ENCODE data around the gene KCNJ18.
"Not testable (repeated sequence)": the region's sequence is repeated elsewhere in the genome, so short reads cannot be mapped to it uniquely, and the experiment has no call there.

Gene KCNJ18

DNA sequence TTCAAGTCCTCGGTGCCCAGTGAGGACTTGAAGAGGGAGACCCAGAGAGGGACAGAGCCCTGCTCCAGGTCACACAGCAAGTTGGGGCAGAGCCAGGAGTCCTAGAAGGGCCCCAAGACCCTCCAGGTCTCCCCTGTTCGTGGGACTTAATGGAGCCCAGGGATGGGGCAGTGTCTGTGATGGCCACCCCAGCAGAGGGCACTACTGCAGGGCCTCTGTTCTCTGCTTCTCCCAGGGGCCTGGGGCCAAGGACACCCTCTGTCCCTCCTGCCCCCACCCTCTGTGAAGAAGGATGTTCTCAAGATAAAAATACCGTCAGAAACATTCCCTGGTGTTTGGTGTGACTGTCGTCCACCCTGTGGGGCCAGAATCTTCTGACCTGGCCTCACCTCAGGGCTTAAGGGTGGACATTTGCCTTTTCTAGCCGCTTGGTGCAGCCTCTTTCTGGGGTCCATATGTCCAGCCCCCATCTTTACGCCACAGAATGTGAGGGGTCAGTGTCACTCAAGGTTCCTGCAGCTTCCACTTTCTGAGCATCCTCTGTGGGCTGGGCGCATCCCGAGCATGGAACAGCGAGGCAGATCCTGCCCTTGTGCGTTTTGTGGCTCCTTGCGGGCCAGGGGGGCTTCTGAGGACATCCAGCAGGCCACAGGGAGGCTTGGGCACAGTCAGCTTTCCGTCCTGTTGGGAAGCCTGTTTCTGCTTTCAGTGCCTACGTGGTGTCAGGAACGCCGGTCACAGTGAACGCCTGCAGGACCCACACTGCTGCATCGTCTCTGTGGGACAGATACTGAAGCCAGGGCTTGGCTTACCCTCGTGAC is at the start of gene KCNJ18:
Gene KCNJ18, plus strand, starts transcription at position 641 of the 821 bp plus-strand sequence. CDS start 10,264 bp downstream, outside the sequence.
- DNase-seq = not testable (repeated sequence)

DNA sequence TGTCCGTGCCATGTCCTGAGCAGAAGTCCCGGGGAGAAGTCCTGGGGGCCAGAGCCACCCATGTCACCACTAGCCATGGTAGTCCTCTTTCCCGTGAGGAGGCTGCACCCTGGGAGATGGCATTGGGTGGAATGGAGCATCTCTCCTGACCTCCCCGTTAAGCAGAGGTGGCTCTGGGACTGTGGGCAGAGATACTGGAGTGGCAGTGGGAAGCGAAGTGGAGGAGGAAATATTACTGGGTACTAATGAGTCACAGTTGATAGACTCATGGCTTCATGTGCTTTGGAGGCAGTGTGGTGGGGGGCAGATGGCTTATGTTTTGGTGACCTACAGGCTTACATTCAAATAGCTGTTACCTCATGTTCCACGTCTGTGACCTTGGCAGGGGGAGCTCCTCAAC is 44.2 kb upstream of the KCNJ18 start:
- DNase-seq = not testable (repeated sequence)

DNA sequence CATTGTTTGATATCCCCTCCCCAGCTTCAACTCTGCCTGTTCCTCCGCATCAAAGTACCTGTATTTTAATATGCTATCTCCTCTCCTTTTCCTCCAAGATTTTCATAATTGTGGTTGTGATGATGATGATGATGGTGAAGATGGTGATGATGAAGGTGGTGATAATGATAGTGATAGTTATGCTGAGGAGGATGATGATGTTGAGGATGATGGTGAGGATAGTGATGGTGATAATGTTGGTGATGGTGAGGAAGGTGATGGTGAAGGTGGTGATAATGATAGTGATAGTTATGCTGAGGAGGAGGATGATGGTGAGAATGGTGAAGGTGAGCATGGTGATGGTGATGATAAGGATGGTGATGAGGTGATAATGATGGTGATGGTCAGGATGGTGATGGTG is 42.3 kb upstream of the KCNJ18 start:
- not testable (repeated sequence) for DNase-seq

DNA sequence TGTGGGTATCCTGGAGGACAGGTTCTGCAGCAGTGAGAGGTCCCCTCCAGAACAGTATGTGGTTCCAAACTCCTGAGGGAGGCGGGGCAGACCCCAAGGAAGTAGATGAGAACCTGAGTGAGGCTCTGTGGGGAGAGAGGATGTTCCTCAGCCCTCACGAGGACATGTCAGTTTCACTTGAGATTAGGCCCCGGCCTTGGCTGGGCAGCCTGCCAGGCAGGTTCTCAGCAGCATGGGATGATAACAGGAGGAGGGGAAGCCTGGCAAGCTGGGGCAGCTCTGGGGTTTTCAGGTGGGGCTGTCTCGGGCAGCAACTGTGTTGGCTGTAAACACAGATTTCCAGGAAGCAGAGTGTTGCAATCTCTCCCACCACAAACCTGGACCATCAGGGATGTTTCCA is 40.3 kb upstream of the KCNJ18 start:
- not testable (repeated sequence) for DNase-seq

DNA sequence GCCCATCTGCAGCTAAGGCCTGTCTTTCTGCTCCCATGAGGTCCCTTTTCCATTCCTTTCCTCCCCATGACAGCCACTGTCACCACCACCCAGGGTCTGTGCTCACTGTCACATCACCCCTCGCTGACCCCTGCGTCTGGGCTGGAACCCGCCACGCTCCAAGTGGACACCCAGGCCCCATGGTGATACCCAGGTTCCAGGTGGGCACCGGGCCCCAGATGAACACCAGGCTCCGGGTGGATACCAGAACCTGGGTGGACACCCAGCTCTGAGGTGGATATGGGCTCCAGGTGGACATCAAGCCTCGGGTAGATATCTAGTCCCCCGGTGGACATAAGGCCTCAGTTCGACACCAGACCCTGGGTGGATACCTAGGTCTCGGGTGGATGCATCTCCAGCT is 39.1 kb upstream of the KCNJ18 start:
- DNase-seq = not testable (repeated sequence)

DNA sequence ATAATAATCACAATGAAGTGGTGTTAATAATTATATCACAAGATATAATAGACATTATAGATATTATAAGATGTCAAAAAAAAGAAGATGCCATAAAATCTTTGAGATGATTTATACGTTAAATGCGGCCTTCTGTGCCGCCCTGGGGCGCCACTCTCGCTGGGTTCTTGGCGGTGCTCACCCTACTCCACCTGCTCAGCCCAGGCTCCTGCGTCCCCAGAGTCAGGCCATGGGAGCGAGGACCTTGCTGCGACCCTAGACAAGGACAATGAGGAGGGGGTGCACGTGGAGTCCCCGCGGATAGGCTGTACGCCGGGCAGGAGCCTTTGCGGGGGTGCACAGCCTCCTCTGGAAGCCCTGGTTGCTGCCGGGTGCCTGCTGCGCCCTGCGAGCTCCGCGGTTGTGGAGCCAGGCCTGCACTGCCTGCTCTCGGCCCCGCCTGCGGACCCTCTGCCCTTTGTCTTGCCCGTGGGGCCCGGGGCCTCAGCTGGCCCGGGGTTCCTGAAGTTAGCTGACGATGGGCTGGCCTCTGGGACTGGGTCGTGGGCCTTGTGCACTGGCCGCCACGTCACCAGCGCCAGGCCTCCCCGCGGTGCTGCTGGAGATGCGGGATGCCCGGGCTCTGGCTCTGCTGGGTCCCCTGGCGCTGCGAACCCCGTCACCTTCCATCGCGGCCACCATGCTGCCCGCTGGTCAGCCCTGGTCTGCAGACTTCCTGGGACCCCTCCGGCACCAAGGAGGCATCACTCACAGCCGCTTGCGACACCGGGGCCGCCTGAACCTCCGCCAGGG is 35.6 kb upstream of the KCNJ18 start:
- DNase-seq = not testable (repeated sequence)

DNA sequence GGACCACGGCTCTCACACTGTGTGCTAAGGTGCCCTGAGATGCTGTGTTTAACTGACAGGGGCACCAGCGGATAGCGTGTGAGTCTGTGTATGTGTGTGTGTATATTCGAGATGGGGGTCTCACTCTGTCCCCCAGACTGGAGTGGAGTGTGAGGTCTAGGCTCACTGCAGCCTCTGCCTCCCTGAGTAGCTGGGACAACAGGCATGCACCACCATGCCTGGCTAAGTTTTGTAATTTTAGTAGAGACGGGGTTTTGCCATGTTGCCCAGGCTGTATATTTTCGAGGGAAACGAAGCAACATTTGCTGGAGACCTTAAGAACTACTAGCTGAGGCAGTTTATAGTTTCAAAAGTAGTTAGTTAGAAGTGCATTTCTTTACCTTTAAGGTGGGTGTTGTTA is 32.7 kb upstream of the KCNJ18 start:
- not testable (repeated sequence) for DNase-seq

DNA sequence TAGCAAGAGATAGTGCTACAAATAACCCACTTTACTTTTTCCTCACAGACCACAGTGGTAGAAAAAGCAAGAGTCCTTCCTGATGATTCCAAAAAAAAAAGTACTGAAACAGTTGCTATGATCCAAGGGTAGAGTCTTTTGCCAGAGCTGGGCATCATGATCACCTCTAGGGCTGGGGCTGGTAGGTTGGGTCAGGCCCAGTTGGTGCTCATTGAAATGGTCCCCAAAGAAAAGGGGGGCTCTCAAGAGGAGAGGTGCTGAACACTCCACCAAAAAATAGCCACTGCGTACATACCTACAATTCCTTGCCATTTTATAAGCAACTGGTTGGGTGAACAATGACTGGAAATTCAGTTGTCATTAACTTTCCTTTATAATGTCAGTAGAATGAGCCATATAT is 30.9 kb upstream of the KCNJ18 start:
- DNase-seq = not testable (repeated sequence)

DNA sequence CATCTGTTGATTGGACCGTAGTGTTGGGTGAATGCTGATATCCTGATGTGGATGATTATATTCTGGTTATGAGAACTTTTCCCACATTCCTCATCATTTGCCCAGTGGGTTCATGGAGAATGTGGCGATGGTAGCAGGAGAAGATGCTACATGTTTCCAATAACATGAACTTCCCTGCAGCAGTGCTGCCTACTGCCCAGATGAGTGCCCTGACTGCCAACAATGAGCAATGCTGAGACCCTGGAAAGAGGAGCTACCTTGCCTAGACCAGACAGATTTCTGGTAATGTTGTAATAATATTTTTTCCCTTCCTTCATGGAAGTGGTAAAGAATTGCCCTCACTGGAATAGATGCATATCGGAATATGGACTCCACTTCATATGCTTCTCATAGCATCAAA is 29.2 kb upstream of the KCNJ18 start:
- not testable (repeated sequence) for DNase-seq

DNA sequence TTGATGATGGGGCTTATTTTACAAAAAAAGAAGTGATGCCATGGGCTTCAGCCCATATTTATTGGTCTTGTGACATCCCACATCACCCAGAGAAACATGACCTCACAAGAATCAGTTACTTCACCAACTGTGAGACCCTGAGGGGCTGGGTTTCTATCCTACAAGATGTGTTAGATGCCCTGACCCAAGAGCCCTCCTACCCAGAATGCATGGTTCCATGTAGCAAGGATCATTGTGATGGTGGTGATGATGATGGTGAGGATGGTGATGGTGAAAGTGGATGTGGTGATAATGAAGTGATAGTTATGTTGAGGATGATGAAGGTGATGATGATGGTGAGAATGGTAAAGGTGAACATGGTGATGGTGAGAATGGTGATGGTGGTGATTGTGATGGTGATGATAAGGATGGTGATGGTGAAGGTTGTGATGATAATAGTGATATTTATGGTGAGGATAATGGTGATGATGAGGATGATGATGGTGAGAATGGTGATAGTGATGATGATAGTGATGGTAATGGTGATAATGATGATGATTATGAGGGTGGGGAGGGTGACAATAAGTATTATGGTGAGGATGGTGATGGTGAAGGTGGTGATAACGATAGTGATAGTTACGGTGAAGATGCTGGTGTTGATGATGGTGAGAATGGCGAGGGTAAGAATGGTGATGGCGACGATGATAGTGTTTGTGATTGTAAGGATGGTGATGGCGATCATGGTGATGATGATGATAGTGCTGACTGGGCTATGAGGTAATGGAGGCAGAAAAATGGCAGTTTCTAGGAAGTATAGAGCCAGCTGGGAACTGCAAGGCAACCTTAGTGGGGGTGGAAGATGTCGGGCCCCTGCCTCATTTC is 28.5 kb upstream of the KCNJ18 start:
- DNase-seq = not testable (repeated sequence)

DNA sequence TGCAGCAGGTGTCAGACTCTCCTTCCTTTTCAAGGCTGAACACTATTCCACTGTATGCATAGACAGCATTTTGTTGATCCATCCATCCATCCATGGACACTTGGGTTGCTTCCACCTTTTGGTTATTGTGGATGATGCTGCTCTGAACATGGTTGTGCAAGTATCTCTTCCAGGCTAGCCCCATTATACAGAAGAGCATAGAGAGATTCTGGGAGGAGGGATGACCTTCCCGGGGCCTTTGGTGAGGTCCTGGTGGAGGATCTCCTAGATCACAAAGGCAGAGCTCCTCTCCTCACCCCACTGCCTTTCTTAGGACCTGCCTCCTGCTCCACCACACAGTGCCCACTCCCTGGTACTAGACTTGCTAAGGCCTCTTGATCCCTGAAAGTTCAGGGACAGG is 27.2 kb upstream of the KCNJ18 start:
- not testable (repeated sequence) for DNase-seq

DNA sequence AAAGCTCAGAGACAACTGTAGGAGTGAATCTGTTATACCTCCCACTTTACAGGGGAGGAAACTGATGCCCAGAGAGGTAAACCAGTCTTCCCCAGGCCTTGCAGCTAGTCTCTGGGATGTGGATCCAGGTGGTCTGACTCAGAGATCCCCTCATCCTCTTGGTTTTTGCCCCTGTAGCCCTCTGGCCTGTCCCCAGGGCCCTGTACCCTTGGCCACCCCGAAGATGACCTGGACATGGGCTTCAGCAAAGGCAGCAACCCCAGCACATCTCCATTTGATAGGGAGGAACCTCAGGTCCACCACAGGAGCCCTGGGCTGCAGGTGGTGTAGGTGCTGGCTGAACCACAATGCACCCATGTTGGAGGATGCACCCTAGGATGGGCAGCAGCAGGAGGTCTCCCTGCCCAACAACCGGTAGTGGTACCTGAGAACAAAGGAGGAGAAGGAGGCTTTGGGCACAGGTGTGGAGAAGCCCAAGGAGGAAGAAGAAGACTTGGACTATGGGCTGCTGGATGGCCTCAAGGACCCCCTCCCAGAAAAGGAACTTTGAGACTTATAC is 26.3 kb upstream of the KCNJ18 start:
- not testable (repeated sequence) for DNase-seq

DNA sequence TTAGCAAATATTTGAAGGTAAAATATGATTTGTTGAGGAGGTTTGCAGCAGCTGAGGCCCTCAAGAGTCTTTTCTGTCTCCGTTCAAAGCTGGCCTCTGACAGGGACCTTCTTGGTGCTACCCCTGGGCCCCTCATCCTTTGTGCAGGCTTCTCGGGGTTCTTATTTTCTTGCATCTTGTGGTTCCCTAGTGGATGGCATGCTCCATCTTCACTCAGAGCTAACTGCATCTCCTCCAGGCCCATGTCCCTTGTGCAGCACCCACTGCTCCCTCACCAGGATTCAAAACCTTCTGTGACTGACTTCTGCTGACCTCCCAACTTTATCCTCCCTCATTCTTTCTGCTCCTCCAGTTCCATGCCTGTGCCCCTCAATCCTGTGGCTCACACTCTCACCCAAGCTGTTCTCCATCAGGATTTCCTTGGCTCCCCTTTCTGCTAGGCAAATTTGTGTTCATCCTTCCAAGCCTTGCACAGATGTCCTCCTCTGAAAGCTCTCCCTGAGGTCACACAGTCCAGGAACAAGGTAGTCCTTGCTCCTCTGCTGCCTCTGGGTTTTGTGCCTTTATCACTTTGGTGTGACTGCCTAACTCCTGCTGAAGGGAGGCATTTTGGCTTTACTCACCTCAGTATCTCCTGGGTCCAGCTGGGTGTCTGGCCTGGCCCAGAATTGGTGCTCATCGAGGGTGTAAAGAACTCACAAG is 25.5 kb upstream of the KCNJ18 start:
- not testable (repeated sequence) for DNase-seq

DNA sequence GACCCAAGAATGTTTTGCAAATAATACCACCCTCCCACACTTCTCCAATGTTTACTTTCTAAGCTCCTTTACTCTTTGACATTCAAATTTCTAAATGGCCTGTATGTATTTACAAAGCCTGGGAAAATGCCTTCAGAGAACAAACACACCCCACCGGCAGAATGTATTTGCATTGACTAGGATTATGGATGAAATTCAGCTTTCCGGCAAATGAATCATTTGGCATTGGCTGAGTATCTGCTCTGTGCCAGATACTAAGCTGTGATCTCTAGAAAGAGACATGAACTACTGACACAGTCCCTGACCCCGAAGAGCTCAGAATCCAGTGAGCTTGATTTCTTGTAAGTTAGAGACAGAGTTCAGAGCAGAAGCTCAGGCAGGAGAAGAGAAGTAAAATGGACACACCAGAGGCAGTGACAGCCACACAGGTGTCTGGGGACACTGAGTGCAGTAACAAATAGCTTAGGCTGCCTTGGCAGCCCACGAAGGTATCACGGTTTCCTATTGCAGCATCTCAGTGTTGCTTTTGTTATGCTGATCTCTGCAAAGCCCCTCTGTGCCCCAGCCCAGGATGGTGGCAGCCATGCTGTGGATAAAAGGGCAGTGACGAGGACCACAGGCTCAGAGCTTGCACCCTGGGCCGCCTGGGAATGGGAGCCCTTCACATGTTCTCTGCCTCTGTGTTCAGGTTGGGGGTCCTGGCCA is 24.8 kb upstream of the KCNJ18 start:
- DNase-seq = not testable (repeated sequence)

DNA sequence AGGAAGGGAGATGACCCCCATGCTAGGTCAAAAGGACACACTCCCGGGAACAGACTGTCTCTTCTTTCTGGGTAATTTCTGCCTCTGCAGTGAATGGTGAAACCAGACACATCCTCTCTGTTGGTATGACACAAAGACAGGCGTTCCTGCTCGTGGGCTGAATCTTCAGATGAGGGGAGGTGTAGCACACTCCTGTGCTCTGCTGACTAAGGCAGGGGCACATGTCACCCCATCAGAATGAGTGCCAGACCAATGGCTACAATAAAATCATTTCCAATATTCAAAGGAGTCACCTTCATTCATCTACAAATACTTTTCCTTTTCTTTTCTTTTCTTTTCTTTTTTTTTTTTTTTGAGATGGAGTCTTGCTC is 24.2 kb upstream of the KCNJ18 start:
- not testable (repeated sequence) for DNase-seq

DNA sequence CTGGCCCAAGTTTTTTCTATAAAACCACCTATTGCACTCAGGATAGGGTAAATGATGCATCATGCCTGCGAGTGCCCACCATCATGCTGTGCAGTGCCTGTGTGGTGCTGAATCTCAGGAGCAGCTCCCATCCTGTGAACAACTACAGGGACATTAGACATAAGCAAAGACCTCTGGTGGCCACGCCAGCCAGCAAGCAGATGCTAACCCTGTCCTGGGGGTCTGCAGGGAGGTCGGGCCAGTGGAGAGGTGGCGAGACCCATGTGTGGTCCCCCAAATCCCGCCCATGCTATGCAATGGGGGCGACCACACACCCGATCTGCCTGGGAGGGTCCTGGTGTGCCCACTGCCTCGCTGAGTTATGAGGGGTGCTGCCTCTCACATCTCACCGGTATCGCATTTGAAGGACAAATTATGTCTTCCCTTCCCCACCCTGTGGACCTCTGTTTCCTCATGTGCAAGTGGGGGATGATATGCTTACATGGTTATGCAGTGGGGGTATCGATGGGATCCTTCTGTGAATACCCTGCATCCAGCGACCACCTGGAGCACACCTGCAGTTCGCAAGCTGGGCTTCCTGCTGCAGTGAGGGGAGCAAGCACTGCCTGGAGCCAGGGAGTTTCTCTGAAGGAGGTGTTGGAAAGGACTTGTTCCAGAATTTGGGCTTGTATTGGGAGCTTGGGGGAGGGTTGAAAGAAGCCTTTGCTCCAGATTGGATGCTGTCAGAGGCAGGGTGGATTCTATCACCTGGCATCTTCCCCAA is 23.4 kb upstream of the KCNJ18 start:
- not testable (repeated sequence) for DNase-seq

DNA sequence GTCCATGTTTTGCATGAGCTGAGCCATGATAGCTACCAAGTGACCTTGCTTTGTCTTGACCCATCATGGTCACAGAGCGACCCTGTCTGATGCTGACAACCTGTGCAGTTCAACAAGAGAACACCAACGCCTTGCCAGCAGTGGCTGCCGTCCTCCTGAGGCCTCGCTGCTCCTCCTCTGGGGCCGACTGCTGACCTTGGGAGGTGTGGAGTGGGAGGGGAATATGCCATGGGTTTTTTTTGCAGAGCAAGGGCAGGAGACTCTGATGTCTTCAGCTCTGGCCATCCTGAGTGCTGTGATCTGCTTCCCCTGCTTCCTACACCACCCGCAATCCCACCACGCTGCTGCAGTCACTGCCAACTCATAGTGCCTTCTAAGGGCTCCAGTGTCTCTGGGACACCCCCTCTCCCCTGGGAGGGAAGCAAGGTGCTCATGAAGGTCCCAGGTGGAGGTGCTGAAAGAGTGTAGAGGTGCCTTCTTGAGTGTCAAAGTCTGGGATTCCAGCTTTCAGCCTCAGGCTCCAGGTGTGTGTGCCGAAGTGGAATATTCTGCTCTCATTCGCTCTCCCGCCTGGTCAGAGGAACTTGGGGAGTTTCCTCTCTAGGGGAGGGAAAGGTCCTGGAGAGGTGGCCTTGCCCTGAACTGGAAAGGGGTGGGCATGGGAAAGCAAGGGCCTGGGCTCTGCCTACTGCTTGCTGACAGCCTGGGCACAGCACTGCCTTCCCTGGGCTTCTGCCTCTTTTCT is 22.5 kb upstream of the KCNJ18 start:
- not testable (repeated sequence) for DNase-seq

DNA sequence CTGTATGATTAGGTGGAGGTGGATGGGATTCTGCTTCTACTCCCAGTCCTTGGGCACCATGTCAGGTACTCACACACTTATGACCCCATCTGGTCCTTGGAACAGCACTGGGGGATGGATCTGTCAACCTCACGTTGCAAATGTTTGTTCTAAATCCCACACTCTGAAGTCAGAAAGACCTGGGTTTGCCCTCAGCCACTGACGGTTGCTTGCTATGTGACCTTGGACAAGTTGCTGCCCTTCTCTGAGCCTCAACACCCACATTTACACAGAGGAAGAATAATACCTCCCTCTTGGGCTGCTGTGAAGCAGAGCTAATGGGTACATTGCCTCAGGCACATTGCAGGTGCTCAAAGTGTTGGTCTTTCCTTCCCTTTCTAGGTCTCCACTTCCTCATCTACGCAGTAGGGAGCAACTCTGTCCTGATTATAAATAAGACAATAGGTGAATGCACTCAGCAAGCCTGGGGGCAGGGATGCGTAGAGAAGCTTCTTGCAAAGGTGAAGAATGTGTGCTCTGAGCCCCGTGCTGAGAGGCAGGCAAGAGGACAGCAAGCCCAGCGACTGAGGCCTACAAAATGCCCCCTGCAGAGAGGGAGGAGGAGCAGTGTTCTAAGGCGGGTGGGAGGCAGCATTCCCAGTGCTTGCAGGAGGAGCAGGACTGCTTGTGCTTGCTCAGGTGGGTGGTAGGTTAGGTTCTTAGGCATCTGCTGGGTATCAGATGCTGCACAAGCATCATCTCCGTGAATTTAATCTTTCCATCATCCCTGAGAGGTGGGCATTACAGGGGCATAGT is 21.8 kb upstream of the KCNJ18 start:
- not testable (repeated sequence) for DNase-seq

DNA sequence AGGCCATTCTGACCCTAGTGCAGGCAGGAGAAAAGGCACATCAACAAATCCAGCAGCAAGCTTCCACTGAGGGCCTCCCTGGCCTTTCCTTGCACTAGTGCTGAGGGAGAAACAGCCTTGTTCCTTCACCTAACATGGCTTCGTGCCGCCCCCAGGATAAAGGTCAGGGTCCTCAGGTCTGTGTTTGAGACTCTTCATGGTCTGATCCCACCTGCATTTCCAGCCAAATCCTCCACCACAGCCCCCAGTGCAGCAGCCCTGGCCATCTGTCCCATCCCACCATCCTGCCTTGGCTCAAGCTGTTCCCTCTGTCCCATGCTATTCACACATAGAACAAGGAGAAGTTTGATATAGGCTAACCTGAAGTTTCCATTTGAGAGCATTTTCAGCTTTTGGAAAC is 20.9 kb upstream of the KCNJ18 start:
- DNase-seq = not testable (repeated sequence)
